HepG2 (cell line): ENCODE results near the gene DCDC2. TPM values are rescaled to one million over a fixed set of nuclear protein-coding genes. Genes with fewer than 3 reads are reported as not detected.

ENCODE experiments used
- ATAC-seq: fragments of 200-7000 bp; cut with Tn5 transposase; 3 replicates; pipeline ENCODE4 v1.9.1; 2020; ENCODE audit warnings: mild to moderate bottlenecking, moderate library complexity
- BruUV-seq: library from RNA; stranded (reverse); fragments of 400-500 nt; replicated peaks from 2 replicates; lab custom pipeline; 2021; lab: Mats Ljungman, UMichigan
- CTCF ChIA-PET: fragments of 300-600 bp; formaldehyde crosslinking; extraction: SDS; loops from one replicate; lab custom pipeline; 2021; ENCODE audit warnings: low total read pairs, inconsistent platforms, low intra/inter-chr PET ratio; lab: Yijun Ruan, JAX
- POLR2A ChIA-PET: fragments of 350-600 bp; sonication (Branson Sonifier 250); formaldehyde crosslinking; loops from one replicate; lab custom pipeline; 2020; ENCODE audit warnings: antibody characterized with exemption, inconsistent platforms; lab: Yijun Ruan, JAX
- DNase-seq: peaks from one replicate; pipeline ENCODE4 v3.0.0-alpha.2; 2015; ENCODE audit warnings: low spot score
- FAIRE-seq: peaks from 3 replicates; lab custom pipeline; 2011; peaks lifted over from hg19 to GRCh38; lab: Jason Lieb, UNC
- H2AFZ ChIP-seq: one replicate; pipeline ENCODE4 v1.6.1; 2011; ENCODE audit warnings: low read length, inconsistent platforms
- H3K27ac ChIP-seq: fragments of 300-600 bp; 3 replicates; pipeline ENCODE4 v1.8.0; 2011; ENCODE audit warnings: mixed run types, mild to moderate bottlenecking, mixed read lengths, low read length, inconsistent platforms; ENCODE audit not compliant: insufficient read depth; ENCODE audit errors: extremely low read length
- H3K27me3 ChIP-seq, 2 experiments: fragments of 200-600 bp in 1 of 2; 2 replicates in 1 of 2; 3 replicates in 1 of 2; pipeline versions ENCODE4 v1.6.0 to v1.8.0; 2011; ENCODE audit warnings: low read length in 2 of 2, mild to moderate bottlenecking in 2 of 2, moderate library complexity in 2 of 2, inconsistent platforms in 1 of 2; ENCODE audit not compliant: insufficient read depth in 2 of 2, control insufficient read depth in 1 of 2
- H3K36me3 ChIP-seq, 2 experiments: fragments of 200-600 bp in 1 of 2; replicated peaks in 1 of 2; 2 replicates in 1 of 2; 3 replicates in 1 of 2; pipeline versions ENCODE4 v1.5.1 to v1.8.0; 2011; ENCODE audit warnings: low read length in 2 of 2, inconsistent platforms in 1 of 2; ENCODE audit not compliant: insufficient read depth in 2 of 2, control insufficient read depth in 1 of 2
- H3K4me1 ChIP-seq: 2 replicates; pipeline ENCODE4 v1.5.1; 2012; ENCODE audit warnings: low read length, inconsistent platforms; ENCODE audit not compliant: insufficient read depth
- H3K4me2 ChIP-seq: 2 replicates; pipeline ENCODE4 v1.6.0; 2011; ENCODE audit warnings: low read depth, low read length, inconsistent platforms
- H3K4me3 ChIP-seq, 3 experiments: fragments of 200-600 bp in 1 of 3; sonication (generic), shearing (Covaris generic) in 1 of 3; replicated peaks in 1 of 3; 2 replicates each; pipeline ENCODE4 v1.5.1; 2011 to 2016; ENCODE audit warnings: low read length in 3 of 3, inconsistent platforms in 2 of 3, low read depth in 2 of 3, mild to moderate bottlenecking in 2 of 3, control low read depth in 1 of 3, mixed read lengths in 1 of 3; ENCODE audit not compliant: insufficient read depth in 1 of 3
- H3K79me2 ChIP-seq: one replicate; pipeline ENCODE4 v1.6.1; 2011; ENCODE audit warnings: low read length, inconsistent platforms; ENCODE audit not compliant: insufficient read depth
- H3K9ac ChIP-seq: 2 replicates; pipeline ENCODE4 v1.6.0; 2011; ENCODE audit warnings: mild to moderate bottlenecking, low read depth, low read length, inconsistent platforms; ENCODE audit not compliant: insufficient read depth
- H3K9me3 ChIP-seq: 2 replicates; pipeline ENCODE4 v1.5.1; 2012; ENCODE audit warnings: mild to moderate bottlenecking, low read length
- H4K20me1 ChIP-seq: 2 replicates; pipeline ENCODE4 v1.6.0; 2011; ENCODE audit warnings: inconsistent platforms, mild to moderate bottlenecking, low read length, moderate library complexity; ENCODE audit not compliant: insufficient read depth
- CEBPB ChIP-seq: IDR thresholded peaks from 2 replicates; pipeline ENCODE4 v1.6.1; 2011; ENCODE audit warnings: low read depth, low read length, improper control_type of control experiment, borderline replicate concordance
- ETV5 ChIP-seq: IDR thresholded peaks from 2 replicates; pipeline ENCODE4 v1.6.1; 2018; ENCODE audit warnings: missing biosample characterization, missing genetic modification reagents, inconsistent platforms, borderline replicate concordance
- NFKB2 ChIP-seq: sonication (generic); formaldehyde crosslinking; IDR thresholded peaks from 2 replicates; pipeline ENCODE4 v1.4.0; 2020; ENCODE audit warnings: missing genetic modification reagents, borderline replicate concordance
- NR2F1 ChIP-seq, 2 experiments: fragments of 450-650 bp in 1 of 2; formaldehyde crosslinking in 1 of 2; IDR thresholded peaks; 2 replicates each; pipeline versions ENCODE4 v1.5.0 to v1.6.1; 2016 to 2020; ENCODE audit warnings: mild to moderate bottlenecking in 1 of 2, missing compliant biosample characterization in 1 of 2, missing genetic modification reagents in 1 of 2, moderate library complexity in 1 of 2
- NR2F6 ChIP-seq, 2 experiments: IDR thresholded peaks; 2 replicates each; pipeline ENCODE4 v1.6.1; 2016; ENCODE audit warnings: antibody characterized with exemption in 1 of 2, mild to moderate bottlenecking in 1 of 2
- POLR2AphosphoS2 ChIP-seq: IDR thresholded peaks from 2 replicates; pipeline ENCODE4 v1.6.1; 2011; ENCODE audit warnings: low read depth, low read length, improper control_type of control experiment
- RBAK ChIP-seq: sonication (generic); formaldehyde crosslinking; IDR thresholded peaks from 2 replicates; pipeline ENCODE4 v1.5.1; 2020; ENCODE audit warnings: mild to moderate bottlenecking, missing genetic modification reagents
- SMARCE1 ChIP-seq: fragments of 450-650 bp; IDR thresholded peaks from 2 replicates; pipeline ENCODE4 v1.6.1; 2017; ENCODE audit warnings: borderline replicate concordance
- TAF15 ChIP-seq: fragments of 200-400 bp; formaldehyde crosslinking; IDR thresholded peaks from one replicate; pipeline ENCODE4 v1.6.1; 2018; ENCODE audit warnings: mild to moderate bottlenecking, low read depth, low read length; ENCODE audit not compliant: poor library complexity, severe bottlenecking
- U2AF2 ChIP-seq: fragments of 200-400 bp; formaldehyde crosslinking; IDR thresholded peaks from 2 replicates; pipeline ENCODE4 v1.6.1; 2017; ENCODE audit warnings: low read depth, mild to moderate bottlenecking, low read length
- XBP1 ChIP-seq: sonication (generic); formaldehyde crosslinking; IDR thresholded peaks from 2 replicates; pipeline ENCODE4 v1.5.0; 2020; ENCODE audit warnings: missing genetic modification reagents
- ZKSCAN8 ChIP-seq: IDR thresholded peaks from 2 replicates; pipeline ENCODE4 v1.6.1; 2016; ENCODE audit warnings: borderline replicate concordance, missing genetic modification reagents, missing compliant biosample characterization
- ZNF557 ChIP-seq: sonication (generic); formaldehyde crosslinking; IDR thresholded peaks from 2 replicates; pipeline ENCODE4 v1.4.0; 2020; ENCODE audit warnings: missing genetic modification reagents
- ZNF7 ChIP-seq: IDR thresholded peaks from 2 replicates; pipeline ENCODE4 v1.6.1; 2016; ENCODE audit warnings: missing biosample characterization, missing genetic modification reagents
- ZNF839 ChIP-seq: sonication (generic); formaldehyde crosslinking; IDR thresholded peaks from 2 replicates; pipeline ENCODE4 v1.4.0; 2020; ENCODE audit warnings: missing genetic modification reagents, mild to moderate bottlenecking, borderline replicate concordance
- WGBS: methylation state at CpG from one replicate; pipeline ENCODE4 v1.1.6; 2017; ENCODE audit warnings: low lambda C conversion rate; 5-methylcytosine and 5-hydroxymethylcytosine counted together
- in situ Hi-C: cut with HindIII; loops from 2 replicates; pipeline ENCODE4 v1.10.0; 2017; ENCODE audit warnings: low pct_unique_long_range_greater_than_20kb; ENCODE audit not compliant: extremely low pct_ligation_motif_present
- intact Hi-C: fragments of 100-400 bp; cut with micrococcal nuclease; formaldehyde crosslinking; loops from one replicate; pipeline ENCODE4 v1.10.0; 2022; ENCODE audit not compliant: unreplicated experiment
- polyA plus RNA-seq, 8 experiments: library from polyadenylated mRNA; depleted of rRNA in 3 of 8; stranded (reverse) in 7 of 8; unstranded in 1 of 8; fragments of >200 nt; fragmentation: Illumina TruSeq in 4 of 8; extraction: Trizol in 4 of 8; gene quantifications; 2 replicates each; pipeline versions ENCODE4 v1.2.1 to v1.2.3, GENCODE V29; 2011 to 2016; ENCODE audit warnings: low read depth in 4 of 8, missing spikeins in 1 of 8, mixed read lengths in 1 of 8; ENCODE audit not compliant: insufficient read depth in 1 of 8
- total RNA-seq, 5 experiments: library from RNA; depleted of rRNA; stranded (reverse); fragments of >200 nt; fragmentation: Illumina TruSeq; extraction: Trizol; gene quantifications; 2 replicates each; pipeline ENCODE4 v1.2.3, GENCODE V29; 2016; ENCODE audit warnings: low read depth in 1 of 5
- TF ChIP-seq, protein P1 (sequence below): conservative IDR thresholded peaks from 2 replicates; pipeline ENCODE4 v1.6.1; 2018; ENCODE audit warnings: missing genetic modification reagents
- TF ChIP-seq, protein P2 (sequence below): sonication (generic); formaldehyde crosslinking; IDR thresholded peaks from 2 replicates; pipeline ENCODE4 v1.9.0; 2022; ENCODE audit warnings: low read depth, missing genetic modification reagents
- TF ChIP-seq, protein P3 (sequence below): IDR thresholded peaks from 2 replicates; pipeline ENCODE4 v1.6.1; 2016; ENCODE audit warnings: low read depth

DCDC2 gene
- total and polyA plus RNA-seq, 2 of the 13 experiments (the other 11 are each of a cell fraction or from before 2014, with no cell fraction given), result 9.0 to 36.2 TPM

DNA sequence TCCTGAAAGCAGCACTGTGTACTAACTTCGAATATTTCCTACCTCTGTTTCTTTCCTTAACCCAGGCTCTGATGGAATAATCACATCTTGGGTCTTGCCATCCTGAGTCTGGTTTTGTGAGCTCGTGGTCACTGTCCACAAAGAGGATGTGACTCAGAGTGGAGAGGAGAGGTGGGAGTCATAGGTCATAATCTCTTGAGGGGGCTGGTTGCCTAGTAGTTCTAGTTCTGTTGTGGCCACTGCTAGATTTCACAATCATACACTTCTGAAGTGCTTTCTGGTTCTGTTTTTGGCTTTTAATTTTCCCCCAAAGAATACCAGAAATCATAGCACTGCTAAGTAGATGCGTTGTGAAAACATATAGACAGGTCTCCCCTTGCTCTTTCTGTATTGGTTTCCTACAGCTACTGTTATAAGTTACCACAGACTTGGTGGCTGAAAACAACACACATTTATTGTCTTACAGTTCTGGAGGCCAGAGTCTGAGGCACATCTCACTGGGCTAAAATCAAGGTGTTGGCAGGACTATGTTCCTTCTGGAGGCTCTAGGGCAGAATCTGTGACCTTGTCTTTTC lies 129.1 kb downstream of the DCDC2 start:
- 73% methylated on average over 3 of the region's 3 CpGs for WGBS
- no TSS peak for BruUV-seq
- no peaks in the 10 kb centered on the region for H3K9me3 ChIP-seq
- in situ Hi-C loops, result no loop called here
- no peak overlapping the region for H3K9ac ChIP-seq
- no peak overlapping the region for H3K4me3 ChIP-seq
- intact Hi-C loops, result no loop called here
- H4K20me1 ChIP-seq, result no peaks in the 10 kb centered on the region
- no peak for FAIRE-seq
- H2AFZ ChIP-seq, result no peak overlapping the region
- H3K36me3 ChIP-seq, result peaks cover 16 to 37% of the 10 kb centered on the region in 2 experiments
- H3K79me2 ChIP-seq, result no peaks in the 10 kb centered on the region
- ChIA-PET CTCF (no interaction called here), POLR2A (no interaction called here)
- peak; percentile 69 for DNase-seq
- H3K27me3 ChIP-seq, result no peaks in the 10 kb centered on the region
- peaks cover 20% of the 10 kb centered on the region for H3K4me1 ChIP-seq
- peak overlapping the region; percentile 7 for H3K27ac ChIP-seq
- H3K4me2 ChIP-seq, result no peak overlapping the region
- peak; percentile 71 for ATAC-seq
- TF ChIP-seq RBAK (CRISPR knock-in tag) (no peak), TAF15 (no peak), ZNF557 (CRISPR knock-in tag) (no peak), ZNF839 (no peak), ETV5 (CRISPR knock-in tag) (peak; percentile 66; the same call in 1 of the 2 replicates), NFKB2 (CRISPR knock-in tag) (no peak), NR2F1 (CRISPR knock-in tag; IDR thresholded peaks at IDR 0.05) (peak in 1 of 2 experiments; percentile 22; a peak in 1 of 4 replicates), U2AF2 (no peak), CEBPB (peak; percentile 79), ZKSCAN8 (CRISPR knock-in tag) (no peak), POLR2AphosphoS2 (no peak), NR2F6 (IDR thresholded peaks at IDR 0.05) (no peak), NR2F6 (CRISPR knock-in tag; IDR thresholded peaks at IDR 0.05) (0 out of 2 replicates have a peak, but pooled peaks have one; percentile 12), XBP1 (CRISPR knock-in tag) (no peak), ZNF7 (no peak), SMARCE1 (no peak)
- TF ChIP-seq, protein P1, sequence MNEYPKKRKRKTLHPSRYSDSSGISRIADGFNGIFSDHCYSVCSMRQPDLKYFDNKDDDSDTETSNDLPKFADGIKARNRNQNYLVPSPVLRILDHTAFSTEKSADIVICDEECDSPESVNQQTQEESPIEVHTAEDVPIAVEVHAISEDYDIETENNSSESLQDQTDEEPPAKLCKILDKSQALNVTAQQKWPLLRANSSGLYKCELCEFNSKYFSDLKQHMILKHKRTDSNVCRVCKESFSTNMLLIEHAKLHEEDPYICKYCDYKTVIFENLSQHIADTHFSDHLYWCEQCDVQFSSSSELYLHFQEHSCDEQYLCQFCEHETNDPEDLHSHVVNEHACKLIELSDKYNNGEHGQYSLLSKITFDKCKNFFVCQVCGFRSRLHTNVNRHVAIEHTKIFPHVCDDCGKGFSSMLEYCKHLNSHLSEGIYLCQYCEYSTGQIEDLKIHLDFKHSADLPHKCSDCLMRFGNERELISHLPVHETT, result no peak
- TF ChIP-seq, protein P2, sequence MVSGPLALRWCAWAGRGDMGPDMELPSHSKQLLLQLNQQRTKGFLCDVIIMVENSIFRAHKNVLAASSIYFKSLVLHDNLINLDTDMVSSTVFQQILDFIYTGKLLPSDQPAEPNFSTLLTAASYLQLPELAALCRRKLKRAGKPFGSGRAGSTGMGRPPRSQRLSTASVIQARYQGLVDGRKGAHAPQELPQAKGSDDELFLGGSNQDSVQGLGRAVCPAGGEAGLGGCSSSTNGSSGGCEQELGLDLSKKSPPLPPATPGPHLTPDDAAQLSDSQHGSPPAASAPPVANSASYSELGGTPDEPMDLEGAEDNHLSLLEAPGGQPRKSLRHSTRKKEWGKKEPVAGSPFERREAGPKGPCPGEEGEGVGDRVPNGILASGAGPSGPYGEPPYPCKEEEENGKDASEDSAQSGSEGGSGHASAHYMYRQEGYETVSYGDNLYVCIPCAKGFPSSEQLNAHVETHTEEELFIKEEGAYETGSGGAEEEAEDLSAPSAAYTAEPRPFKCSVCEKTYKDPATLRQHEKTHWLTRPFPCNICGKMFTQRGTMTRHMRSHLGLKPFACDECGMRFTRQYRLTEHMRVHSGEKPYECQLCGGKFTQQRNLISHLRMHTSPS, result no peak
- TF ChIP-seq, protein P3, sequence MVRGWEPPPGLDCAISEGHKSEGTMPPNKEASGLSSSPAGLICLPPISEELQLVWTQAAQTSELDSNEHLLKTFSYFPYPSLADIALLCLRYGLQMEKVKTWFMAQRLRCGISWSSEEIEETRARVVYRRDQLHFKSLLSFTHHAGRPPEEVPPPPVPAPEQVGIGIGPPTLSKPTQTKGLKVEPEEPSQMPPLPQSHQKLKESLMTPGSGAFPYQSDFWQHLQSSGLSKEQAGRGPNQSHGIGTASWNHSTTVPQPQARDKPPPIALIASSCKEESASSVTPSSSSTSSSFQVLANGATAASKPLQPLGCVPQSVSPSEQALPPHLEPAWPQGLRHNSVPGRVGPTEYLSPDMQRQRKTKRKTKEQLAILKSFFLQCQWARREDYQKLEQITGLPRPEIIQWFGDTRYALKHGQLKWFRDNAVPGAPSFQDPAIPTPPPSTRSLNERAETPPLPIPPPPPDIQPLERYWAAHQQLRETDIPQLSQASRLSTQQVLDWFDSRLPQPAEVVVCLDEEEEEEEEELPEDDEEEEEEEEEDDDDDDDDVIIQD (CRISPR knock-in tag), result peak; percentile 41; the same call in 1 of the 2 replicates
